Umbilical cord (tissue), 2 donors: ENCODE measurements around the gene S100PBP. TPM values are rescaled to one million over a fixed set of nuclear protein-coding genes. Genes with fewer than 3 reads are reported as not detected.
A peak's percentile ranks its signal among the peaks of the same experiment; 100 is the strongest.

Source experiments
- DNase-seq: peaks from one replicate; pipeline ENCODE4 v3.0.0-alpha.2; 2015; ENCODE audit warnings: low spot score
- total RNA-seq: library from RNA; depleted of rRNA; stranded (reverse); fragments of >200 nt; gene quantifications from one replicate; pipeline ENCODE4 v1.2.3, GENCODE V29; 2014; ENCODE audit warnings: low replicate concordance; ENCODE audit not compliant: insufficient read depth

The S100PBP gene
- total RNA-seq, 1 donor from 2014 or later: 32.0 TPM

DNA sequence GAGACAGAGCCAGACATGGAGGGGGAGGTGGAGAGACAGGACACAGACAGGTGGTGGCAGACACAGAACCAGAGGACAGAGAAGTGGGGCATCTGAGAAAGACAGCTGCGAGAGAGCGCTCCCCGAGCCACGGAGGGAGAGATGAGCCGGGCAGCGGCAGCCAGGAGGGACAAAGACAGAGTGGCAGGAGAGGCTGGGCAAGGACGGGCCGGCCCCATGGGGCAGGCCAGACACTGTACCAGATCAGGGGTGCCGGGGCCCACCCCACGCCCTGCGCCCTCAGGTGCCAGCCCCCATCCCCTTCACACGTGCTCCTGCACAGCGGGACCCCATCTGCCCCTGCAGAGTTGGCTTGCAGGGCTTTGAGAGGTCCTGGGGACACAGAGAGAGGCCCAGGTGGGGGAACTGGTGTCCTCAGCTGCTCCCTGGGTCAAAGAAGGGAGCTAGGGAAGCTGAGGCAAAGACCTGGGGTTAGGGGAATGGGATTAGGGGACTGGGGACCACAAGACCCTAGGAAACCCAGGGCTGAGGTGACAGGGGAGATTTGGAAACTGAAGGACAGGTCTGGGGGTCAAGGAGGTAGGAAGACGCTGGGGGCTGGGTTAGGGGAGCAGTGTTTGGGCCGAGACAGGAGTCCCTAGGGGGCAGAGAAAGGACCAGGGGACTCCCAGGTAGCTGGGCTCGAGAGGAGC, 52.6 kb downstream of the S100PBP start:
- DNase-seq: no peak

DNA sequence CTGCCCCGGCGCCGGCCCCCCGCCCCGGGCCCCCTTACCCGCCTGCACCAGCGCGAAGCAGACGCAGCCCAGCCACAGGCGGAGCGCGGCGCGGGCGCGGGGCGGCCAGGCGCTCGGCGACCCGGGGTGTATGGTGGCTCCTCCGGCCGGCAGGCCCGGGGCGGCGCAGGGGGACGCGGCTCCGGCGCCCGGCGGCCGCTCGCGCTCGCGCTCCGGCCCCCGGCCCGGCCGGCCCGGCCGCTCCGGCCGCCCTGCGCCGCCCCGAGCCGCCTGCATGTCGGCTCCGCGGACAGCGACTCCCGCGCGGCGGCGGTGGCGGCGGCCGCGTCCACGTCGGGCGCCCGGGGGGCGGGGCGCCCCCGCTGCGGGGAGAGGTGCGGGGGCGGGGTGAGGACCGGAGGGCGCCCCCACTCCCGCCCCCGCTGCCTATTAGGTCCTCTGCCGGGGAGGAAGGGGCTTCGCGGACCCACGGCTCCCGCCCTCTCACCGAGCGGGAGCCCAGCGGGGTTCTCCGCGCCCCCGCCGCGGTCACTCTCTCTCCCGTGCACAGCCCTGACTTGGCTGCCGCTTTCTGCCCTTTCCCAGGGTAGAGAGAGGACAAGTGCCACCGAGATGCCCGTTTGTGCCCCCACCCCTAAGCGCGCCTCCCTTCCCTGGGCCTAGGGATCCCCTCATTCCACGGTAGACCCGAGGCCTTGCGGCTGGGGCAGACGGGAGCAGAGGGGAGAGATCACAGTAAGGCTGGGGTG, 53.3 kb downstream of the S100PBP start, which contains the start of gene FNDC5:
Gene FNDC5 (minus strand): TSS at position 298 of the 749 bp plus-strand sequence.
- peak; percentile 42 for DNase-seq

DNA sequence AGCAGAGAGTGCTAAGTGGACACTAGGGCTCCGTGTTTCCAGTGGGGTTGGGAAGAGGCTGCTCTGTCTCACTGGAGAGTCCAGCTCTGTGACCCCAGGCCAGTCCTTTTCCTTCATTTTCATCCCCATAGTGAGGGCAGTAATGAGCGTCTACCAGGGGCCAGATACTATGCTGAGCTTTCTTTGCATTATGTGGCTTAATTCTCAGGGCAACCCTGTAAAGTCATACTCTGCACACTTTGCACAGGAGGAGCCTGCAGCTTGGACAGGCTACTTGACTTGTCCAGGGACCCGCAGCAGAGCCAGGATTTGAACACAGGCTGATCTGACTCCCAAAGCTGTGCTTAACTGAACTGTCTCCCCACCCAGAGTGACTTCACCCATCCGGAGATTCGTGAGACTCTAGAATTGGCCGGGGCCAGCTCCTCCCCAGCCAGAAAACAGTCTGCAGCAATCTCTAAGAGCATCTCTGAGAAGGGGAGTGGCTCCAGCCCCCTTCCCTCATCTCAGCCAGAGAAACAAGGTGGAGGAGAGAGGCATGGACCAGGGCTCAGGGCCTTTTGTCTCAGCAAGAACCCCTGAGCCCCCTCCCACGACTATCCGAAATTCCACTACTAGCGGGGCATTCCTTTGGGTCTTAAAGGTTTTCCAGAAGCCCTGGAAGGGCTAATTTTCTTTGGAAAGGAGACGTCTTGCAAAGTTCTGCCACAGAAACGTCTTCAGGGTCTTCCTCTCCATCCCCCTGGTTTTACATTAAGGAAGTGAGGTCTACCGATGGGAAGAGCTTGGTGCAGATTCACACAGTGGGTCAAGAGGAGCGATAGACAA, 54.1 kb downstream of the S100PBP start:
- peak; percentile 76 for DNase-seq

DNA sequence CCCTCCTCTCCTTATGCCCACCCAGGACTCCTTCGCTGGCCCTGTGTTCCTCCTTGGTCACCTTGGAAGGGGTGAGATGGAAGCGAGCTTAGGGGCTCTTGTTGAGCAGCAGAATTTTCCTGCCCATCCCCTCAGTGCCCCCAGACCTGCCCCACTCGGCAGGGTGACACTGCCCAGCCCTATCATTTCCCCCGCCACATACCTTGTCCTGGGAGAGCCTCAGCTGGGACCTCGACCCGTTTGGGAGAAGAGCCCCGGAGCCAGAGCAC, 54.7 kb downstream of the S100PBP start:
- no peak for DNase-seq

DNA sequence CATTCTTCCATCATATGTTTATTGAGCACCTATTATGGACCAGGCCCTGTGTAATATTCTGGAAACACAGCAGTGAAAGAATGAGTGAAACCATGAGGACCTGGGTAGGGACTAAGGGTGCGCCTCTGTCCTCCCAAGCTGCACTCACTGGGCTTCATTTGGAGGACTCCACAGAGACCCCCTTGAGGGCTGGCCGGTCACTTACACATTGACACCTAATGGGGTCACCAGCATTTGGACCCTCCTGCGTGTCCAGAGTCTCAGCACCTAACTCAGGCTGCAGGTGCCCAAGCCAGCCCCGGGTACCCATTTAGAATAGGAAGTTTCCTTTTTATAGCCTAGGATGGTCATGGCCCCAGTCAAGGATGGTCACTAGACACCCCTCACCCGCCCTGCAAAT, 56.0 kb downstream of the S100PBP start:
- DNase-seq: no peak

DNA sequence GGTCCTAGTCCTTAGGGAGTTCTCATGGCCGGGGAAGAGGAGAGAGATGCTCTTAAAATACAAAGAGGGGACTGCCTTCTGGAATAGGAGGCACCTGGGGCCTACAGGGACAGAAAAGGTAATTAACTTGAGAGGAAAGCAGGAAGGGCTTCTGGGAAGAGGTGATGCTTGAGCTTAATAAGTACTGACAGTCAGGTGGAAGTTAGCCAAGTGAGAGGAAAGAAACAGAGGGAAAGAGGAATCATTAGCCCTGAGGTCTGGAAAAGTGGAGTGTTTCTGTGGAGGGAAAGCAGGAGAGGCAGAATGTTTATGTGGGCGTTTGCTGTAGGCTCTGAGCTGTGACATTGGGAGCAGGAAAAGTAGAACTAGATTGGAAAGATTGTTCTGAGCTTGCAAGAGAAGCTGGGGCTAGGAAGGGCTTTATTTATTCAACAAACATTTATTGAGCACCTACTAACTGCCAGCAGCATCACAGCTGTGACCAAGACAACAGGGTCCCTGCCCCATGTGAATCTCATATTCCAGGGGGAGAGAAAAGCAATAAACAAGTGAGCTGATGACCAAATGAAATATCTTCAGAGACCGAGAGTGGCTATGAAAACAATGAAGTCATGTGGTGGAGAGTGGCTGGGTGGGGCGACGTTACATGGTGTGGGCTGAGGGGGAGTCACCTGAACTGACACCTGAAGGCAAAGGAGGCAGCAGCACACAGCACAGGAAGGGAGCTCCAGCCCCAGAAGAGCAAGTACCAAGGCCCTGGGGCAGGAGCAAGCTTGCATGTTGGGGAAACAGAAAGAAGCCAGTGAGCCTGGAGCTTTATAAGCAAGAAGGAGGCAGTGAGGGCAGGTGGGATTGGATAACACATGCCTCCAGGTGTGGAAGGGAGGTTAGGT, 57.7 kb downstream of the S100PBP start:
- DNase-seq: no peak

DNA sequence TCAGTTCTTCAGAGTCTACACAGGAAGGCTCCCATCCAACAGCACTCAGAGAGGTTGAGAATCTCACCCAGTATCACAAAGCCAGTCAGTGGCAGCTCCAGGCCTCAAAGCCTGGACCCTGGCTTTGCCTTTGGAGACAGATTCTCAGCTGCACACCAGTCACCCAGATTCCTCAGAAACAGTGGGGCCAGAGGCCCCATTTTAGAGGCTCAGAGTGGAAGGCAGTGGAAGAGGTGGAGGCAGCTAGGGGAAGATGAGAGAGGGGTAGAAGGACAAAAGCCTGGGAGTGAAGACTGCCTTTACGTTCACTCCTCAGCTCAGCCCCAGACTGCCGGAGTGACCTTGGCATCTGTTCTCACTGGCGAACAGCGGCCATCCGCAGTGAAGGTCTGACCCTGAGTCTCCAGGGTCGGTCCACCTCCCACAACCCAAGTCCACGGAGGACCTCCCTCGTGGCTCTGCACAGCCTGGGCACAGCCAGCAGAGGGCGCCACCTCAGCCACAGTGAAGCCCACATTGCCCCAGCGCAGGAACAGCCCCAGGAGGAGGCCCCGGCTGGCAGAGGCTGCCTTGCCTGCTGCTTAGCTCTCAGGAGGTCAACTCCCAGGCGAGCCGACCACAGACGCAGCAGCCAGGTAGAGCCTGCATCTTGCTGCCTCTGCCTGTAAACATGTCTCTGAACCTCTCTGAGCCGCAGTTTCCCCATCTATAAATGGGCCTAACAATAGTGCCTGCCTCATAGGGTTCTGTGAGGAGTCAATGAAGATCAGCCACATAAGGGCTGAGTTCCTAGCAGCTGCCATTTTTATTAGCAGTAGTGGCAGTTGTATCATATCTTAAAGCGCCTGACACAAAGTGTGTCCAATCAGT, 59.1 kb downstream of the S100PBP start:
- DNase-seq: no peak

DNA sequence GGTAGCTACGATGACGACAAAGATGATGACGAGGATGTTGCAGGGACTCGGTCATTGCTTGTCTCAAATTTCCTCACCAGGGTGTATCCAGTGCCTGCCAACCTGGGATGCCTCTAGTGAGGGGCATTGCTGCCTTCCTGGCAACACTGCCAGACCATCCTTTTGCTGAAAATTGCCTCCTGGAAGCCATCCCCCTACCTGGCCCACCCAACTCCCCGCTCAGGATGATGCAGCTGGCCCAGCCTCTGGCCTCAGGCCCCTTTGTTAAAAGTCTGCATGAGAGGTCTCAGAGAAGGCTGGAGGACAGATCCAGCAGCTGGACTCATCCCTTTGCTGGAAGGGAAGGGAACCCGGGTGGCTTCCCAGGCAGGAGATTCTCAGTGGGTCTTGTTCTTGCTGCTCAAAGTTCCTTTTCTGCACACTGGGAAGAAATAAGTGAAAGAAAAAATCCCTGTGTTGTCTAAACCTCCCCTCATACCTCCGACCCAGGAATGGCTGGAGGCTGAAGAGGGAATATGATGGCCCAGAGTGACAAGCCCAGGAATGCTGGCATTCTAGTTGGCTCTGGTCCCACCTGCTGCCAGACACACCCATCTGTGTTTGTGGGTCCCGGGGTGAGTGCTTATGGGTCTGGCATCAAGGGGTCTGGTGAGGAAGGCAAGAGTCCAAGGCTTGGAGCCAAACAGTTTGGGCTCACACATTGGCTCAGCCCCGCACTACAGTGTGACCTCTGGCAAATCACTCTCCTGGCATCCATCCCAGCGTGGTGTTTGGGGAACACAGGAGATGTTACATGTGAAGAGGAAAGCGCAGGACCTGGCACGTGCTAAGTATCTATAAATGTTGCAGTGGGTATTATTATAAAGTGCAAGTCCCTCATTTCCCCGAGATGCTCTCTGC, 60.0 kb downstream of the S100PBP start:
- no peak for DNase-seq

DNA sequence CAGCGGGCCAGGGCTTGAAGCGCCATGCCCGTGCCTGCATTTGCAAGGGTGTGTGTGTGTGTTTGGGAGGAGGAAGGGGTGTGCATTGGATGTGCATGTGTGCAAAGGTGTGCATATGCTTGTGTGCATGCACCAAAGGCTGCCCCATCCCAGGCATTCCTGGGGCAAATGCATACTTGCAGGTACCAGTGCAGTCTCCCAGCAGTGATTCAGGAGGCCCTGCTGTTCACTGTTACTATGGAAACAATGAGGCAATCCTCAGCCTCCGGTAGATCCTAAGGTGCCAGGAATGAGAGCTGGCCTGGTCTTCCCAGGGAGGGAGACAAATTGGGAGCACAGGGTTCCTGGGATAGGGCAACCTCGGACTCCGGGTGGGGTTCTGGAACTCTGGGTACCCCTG, 60.7 kb downstream of the S100PBP start:
- DNase-seq: no peak

DNA sequence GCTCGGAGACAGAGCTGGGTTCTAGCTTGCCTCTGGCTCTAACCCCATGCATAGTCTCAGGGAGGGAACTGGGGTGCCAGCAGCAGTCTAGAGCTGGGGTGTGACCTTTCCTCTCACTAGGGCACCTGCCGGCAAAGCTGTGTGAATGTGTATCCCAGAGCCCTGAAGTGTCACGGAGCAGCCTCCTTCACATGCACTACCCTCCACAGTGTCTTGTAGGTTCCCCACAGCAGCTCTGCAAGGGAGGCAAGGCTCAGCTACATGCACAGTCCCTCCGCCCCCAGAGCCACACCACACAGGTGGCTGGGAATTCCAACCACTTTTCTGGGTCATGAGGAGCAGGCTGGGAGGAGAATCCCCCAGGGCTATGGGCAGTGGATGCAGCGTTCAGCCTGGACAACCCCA, 61.2 kb downstream of the S100PBP start:
- no peak for DNase-seq

DNA sequence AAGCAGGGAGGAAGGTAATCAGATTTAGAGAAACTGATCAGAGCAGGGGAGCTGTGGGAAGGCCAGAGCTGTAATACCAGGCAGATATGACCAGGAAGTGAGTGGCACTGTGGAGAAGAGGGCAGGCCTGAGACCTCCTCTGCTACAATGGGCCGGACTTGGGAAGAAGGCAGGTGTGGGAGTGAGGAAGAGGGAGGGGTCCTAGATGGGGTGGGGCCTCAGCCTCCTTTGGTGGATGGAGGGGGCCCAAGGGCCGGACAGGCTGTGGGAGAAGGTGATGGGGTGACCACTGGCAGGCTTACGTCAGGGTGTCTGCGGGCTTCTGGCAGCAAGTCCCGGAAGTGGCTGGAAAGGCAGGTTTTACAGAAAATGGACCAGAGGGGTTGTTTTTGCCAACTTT, 63.8 kb downstream of the S100PBP start:
- DNase-seq: no peak

DNA sequence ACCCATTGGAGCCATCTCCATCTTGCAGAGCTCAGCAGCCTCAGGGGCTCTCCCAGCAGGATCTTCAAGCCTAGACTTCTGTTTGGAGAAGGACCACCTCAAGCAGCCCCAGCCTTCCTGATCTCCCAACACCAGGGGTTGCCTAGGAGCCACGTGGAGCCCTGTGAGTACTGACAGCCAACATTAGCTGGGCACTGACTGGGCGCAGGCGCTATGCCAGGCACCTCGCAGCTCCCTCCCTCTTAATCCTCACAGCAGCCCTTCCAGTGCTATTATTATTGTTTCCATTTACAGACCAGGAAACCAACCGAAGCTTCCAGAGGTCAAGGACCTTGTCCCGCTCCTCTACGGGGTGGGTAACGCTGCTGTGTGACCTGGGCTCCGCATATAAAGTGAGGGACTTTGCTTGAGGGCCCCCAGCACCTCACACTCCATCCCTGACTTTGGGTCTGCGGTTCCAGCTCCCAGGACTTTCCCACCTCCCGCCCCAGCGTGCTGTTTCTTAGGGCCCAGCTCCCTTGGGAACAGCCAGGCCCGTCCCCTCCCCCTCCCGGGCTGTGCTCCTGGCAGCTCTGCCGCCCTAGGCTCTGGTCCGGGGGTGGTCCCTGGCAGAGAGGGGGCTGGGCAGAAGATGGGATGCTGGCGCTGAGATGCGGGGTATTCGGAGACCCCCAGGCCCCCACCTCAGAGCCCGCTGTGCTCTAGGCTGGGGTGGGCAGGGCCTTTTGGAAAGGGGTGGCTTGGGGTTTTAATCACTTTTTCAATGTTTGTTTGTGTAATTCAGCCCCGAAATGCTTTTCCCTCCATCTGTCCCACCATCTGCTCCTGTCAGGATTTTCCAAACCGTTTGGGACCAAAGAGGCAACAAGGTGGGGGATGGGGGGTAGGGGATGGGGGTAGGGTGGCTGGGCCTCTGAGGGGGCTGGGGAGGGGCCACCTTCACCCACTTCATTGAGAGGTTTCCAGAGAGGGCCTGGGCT, 64.7 kb downstream of the S100PBP start:
- DNase-seq: no peak

DNA sequence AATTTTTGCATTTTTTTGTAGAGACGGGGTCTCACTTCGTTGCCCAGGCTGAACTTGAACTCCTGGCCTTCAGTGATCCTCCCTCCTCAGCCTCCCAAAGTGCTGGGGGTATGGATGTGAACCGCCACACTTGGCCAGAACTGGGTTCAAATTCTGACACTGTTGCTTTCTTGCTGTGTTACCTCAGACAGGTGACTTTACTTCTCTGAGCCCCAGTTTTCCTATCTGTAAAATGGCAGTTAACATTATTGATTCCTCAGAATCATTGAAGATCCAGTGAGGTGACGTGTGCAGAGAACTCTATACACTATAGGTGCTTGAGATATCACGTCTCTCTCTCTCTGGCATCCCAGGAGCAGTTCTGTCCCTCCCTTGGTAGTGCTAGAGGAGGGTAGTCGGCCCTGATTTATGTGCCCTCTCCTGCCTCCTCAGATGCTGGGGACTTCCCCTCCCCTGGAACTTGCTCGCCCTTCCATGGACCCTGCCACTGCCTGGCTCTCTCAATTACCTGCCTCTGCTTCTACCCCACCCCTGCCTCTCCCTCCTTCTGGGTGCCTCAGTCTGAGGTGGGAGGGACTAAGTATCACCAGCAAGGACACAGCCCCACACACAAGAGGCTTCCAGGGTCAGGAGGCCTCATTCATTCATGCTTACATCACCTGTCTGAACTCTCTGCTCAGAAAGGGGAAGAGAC, 66.0 kb downstream of the S100PBP start:
- no peak for DNase-seq

DNA sequence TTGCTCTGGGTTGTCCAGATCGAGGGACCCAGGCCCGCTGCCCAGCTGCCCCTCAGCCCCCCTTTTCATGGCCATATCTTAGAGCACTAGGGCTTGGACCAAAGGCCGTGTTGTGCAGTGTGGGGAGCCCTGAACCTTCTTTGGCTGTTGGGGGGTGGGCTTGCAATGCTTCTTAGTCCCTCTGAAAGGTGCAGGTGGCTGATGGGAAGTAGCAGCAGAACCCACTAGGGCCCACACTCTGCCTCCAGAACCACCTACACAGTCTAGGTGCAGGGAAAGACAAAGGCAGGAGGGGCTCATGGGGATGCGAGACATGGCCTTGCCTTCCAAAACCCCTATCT, 66.5 kb downstream of the S100PBP start:
- no peak for DNase-seq

DNA sequence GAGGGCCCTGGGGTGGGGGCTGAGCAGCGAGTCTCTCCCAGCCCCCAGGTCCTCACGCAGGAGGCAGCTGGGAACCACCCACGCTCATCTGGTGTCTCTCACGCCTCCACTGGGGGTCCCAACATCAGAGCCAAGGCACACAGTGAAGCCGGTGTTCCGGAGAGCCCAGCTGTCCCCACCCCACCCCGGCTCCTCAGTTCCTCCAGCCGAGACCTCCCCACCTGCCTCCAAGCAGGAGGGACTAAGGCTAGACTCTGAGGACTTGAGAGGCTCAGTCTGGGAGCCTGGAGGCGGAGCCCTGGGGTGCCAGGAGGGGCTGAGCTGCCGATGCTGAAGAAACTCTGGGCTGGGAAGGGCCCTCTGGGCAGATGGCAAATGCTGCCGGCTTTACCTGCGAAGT, 67.3 kb downstream of the S100PBP start:
- DNase-seq: no peak

DNA sequence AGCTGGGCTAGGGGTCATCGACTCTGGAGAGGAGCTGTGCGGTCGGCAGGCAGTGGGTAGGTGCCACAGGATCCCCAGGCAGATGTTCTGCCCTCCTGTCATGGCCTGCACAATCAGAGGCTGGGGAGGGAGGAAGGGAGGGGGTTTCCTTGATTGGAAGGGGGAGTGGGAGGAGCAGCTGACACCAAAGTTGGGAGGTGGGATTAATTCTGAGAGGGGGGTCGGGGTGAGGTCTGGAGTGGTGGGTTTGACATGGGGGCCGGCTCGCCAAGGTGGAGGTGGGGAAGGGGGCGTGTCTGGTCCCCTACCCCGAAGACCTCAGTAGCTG, 68.2 kb downstream of the S100PBP start:
- DNase-seq: no peak

DNA sequence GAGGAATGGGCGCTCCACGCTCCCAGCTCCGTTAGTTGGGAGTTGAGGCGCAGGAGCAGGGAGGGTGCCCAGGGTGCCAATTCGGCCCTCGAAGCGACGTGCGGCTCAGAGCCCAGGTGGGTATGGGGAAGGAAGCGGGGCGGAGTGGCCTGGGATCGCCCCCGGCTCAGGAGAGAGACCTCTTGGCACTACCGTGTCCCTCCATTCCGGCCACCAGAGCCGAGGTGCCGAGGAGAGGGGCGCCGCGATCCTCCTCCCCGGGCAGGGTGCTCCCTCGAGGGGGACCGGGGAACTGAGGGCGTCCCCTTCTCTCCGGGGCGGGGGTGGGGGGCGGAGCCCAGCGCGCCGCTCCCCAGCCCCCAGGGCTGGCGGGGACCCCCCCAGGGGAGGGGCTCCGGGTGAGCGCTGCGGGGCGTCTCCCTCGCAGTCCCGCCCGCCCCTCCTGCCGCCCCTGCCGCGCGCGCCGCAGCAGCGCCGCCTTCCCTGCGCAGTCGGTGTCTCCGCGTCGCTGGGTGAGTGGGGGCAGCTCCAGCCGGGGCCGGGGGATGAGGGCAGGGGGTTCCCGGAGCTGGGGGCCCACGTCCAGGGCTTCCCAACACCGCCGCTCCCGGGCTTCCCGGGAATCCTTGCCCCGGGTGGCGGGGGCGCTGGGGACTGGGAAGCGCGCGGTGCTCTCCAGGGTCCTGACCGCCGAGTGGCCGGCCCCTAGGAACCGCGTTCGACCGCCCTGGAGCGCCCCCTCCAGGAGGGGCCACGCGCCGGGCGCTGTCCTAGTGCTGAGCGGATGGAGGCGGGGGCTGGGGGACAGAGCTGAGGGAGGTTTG, 68.8 kb downstream of the S100PBP start, which contains the start of gene HPCA:
Gene HPCA (plus strand): TSS at position 488 of the 824 bp plus-strand sequence. CDS start 2,408 bp downstream, outside the sequence.
- peak; percentile 33 for DNase-seq
